OCI-M1 (cell line): Measurements from ENCODE around the gene KIF9.
"Not testable (repeated sequence)": the region's sequence is repeated elsewhere in the genome, so short reads cannot be mapped to it uniquely, and the experiment has no call there.

Experiments
- DNase-seq: peaks from one replicate; lab custom pipeline; 2025; lab: John Stamatoyannopoulos, UW

The KIF9 gene

DNA sequence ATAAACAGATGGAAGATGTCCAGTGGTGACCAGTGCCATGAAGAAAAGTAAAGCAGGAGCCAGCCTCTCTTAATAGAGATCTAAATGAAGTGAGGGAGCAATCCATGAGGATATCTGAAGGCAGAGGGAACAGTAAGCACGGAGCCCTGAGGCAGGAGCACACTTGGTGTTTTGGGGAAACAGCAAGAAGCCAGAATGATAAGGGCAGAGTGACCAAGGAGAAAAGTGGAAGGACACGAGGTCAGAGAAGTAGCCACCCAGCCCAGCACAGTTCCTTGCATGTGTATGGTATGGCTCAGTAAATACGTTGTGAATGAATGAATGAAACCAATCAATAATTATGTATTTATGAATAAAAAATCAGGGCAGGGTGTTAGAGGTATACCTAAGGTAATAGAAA lies 11.8 kb upstream of the KIF9 start:
- DNase-seq: peak; percentile 18

- DNase-seq: no peak
These were observed 11.2 kb upstream of the KIF9 start for GRCh38 chr3:47293822-47294221.

- DNase-seq: not testable (repeated sequence)
These were observed 9.3 kb upstream of the KIF9 start for GRCh38 chr3:47291754-47292420.

GRCh38 chr3:47291158-47291753 lies 8.7 kb upstream of the KIF9 start:
- no peak for DNase-seq

DNA sequence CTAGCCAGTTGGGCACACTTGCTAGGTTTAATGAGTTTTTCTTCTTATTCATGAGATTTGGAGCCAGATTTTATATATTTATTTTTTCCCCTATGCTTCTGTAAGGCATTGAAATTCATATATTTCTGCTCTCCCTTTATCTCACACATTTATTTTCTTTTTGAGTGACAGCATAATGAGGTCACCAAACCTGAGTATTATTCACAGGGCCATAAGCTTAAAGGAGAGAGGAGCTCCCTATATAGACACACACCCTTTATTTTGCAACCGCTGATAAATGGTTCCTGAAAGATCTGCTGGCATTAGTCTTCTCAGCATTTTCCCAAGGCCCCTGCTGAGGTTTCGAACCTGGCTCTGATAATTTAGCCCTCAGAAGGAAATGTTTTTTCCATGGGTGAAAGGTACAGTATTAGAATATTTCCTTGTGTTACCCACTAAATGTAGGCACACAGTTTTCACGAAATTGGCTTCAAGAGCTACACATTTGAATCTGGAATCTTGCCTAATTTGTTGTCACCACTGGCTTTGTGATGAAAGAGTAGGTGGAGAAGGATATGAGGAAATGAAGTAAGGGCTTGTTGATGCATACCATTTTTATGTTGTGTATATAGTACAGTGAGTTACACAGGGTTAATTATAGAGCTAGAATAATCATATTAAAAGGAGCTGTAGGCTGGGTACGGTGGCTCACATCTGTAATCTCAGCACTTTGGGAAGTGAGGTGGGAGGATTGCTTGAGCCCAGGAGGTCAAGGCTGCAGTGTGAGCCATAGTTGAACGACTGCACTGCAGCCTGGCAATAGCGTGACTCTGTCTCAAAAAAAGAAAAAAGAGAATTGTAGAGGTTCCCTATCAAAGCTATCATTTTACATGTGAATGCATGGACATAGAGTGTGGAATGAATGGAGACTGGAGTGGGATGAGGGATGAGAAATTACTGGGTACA lies 6.6 kb upstream of the KIF9 start:
- no peak for DNase-seq

DNA sequence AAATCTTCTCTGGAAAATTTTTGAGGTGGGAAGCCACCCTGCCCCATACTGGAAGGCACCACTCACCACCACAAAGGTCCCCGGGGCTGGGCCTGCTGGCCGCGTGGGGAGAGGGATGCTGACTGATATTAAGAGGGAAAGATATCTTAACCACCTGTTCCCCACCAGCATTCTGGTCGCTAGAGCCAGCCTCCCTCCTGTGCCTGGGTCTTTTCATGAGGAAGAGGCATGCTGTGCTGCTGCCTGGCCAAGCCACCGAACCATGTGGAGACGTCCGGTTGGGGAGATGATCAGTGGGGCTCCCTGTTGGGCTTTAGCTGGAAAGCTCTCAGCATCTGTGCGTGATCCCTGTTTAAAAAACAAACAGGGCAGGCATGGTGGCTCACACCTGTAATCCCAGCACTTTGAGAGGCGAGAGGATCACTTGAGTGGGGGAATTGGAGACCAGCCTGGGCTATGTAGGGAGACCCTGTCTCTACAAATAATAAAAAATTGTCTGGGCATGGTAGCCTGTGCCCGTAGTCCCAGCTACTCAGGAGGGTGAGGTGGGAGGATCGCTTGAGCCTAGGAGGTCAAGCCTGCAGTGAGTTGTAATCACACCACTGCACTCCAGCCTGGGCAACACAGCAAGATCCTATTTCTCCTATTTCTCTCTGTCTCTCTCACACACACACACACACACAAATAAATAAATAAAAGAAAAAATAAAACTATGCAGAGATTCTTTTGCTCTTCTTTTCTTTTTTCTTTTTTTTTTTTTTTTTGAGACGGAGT lies 1.2 kb upstream of the KIF9 start:
- peak; percentile 59 for DNase-seq

GRCh38 chr3:47283193-47283537 lies 566 bp upstream of the KIF9 start:
- peak; percentile 59 for DNase-seq

GRCh38 chr3:47280519-47280918 lies 2.1 kb downstream of the KIF9 start:
- DNase-seq: no peak

- no peak for DNase-seq
These were observed 6.0 kb downstream of the KIF9 start for GRCh38 chr3:47276558-47276957.

- no peak for DNase-seq
These were observed 7.9 kb downstream of the KIF9 start for GRCh38 chr3:47274652-47275051.

DNA sequence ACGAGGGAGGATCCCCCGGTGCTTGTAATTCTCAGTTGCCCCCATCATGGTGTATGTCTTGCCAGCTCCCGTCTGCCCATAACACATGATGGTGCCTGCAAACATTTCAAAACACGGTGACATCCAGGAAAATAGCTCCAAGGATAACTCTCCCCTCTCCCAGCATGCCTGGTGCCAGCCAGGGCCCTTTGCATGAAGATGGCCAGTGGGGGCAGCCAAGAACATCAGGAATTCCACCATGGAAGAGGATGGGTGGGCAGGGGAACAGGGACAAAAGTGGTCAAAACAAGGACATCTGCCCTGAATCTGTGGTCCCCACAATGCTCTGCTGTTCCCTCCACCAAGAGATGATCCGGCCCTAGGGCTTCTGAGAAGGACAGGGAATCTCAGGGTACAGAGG lies 9.0 kb downstream of the KIF9 start:
- DNase-seq: no peak

- no peak for DNase-seq
These were observed 12.1 kb downstream of the KIF9 start for GRCh38 chr3:47270526-47270925.

DNA sequence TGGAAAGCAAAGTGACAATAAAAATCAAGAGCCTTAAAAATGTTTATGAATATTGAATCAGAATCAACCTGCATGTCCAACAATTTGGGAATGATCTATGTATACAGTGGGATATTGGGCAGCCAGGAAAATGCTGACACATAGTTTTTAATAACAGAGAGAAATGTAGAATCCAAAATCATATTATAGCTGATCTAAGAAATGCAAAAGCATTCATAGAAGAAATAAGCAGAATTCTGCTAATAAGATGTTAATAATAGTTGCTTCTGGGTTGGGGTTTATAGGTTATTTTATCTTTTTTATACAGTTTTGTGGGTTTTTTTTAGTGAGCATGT lies 15.1 kb downstream of the KIF9 start:
- no peak for DNase-seq

GRCh38 chr3:47266709-47267489 lies 15.7 kb downstream of the KIF9 start:
- DNase-seq: peak; percentile 95

DNA sequence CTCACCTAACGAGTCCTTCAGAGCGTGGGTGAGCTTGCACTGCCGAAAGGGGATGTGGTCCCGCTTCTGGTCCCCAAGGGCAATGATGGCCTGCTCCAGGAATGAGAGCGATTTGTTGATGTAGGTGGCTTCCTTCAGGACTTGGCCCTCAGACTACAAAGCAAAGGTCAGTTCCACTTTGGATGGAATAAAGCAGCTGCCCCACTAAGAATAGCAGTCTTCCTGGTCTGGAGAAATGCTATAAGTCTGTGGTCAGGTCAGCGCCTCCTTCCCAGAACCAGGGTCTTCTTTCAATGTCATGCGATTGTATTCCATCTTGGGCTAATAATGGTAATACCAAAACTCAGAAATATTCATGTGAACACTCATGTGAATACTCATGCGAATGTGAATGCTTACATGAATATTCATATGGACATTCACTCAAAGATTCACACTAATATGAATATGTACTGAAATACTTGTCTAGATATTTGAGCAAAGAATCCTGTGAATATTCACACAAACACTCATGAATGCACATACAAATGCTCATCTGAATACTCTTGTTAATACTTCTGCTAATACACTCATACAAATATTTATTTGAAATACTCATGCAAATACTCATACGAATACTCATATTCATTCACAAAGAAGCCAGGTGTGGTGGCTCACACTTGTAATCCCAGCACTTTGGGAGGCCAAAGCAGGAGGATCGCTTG lies 16.7 kb downstream of the KIF9 start:
- no peak for DNase-seq

DNA sequence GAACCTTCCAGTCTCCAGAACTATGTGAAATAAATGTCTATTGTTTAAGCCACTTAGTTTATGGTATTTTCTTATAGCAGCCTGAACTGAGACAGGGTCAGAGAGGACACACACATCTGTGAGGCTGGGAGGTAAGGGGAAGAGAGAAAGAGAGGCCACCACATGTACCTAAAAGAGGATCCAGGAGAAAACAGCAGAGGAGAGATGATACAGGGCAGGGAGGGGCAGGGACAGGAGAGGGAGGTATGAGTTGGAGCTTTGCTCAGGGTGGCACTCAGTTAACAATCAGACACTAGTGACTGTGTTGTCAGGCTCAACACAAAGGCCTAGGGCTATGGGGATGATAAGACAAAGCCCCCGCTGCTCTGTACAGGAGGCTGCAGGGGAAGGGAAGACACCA lies 17.6 kb downstream of the KIF9 start:
- no peak for DNase-seq

- DNase-seq: peak; percentile 27
These were observed 21.3 kb downstream of the KIF9 start for GRCh38 chr3:47261301-47261700.

GRCh38 chr3:47260605-47261004 lies 22.0 kb downstream of the KIF9 start:
- DNase-seq: no peak

GRCh38 chr3:47259114-47259513 lies 23.5 kb downstream of the KIF9 start:
- DNase-seq: no peak

GRCh38 chr3:47256331-47256730 lies 26.3 kb downstream of the KIF9 start:
- not testable (repeated sequence) for DNase-seq

DNA sequence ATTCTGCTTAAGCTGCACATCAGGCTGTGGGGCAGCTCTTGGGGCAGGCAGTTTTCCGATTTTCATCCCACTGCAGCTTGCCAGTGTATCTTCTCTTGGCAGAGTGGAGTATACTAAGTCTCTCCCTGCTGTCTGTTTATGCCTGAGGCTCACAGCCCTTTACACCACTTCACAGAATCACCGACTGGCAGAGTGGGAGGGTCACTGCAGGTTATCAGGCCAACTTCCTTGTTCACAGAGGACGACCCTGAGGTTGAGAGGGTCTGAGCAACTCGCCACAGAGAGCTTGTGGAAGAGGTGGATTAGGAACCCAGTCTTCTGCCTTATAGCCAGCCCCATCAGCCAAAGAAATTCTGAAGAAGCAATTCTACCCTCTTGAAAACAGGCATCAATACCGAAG lies 30.9 kb downstream of the KIF9 start:
- DNase-seq: peak; percentile 60
